ENCODE measurements around the gene USHBP1. TPM values are rescaled to one million over a fixed set of nuclear protein-coding genes. Genes with fewer than 3 reads are reported as not detected.
"Not testable (repeated sequence)": the region's sequence is repeated elsewhere in the genome, so short reads cannot be mapped to it uniquely, and the experiment has no call there.

The USHBP1 gene
- total and polyA plus RNA-seq, 2 experiments from 2014 or later, result 4.0 to 5.6 TPM

- Mint-ChIP-seq H3K27ac (no peak overlapping the region), H3K36me3 (ENCODE audit: low read depth) (peaks cover 31% of the 10 kb centered on the region), H3K4me3 (no peak overlapping the region), H3K27me3 (ENCODE audit: insufficient read depth, low read depth, poor library complexity) (peaks cover 14% of the 10 kb centered on the region), H3K9me3 (peaks cover 10% of the 10 kb centered on the region; the same call in 2 of the 3 replicates), H3K4me1 (peaks cover 6% of the 10 kb centered on the region; the same call in 2 of the 3 replicates)
- H2AFZ ChIP-seq, result no peak overlapping the region
- no peaks in the 10 kb centered on the region; the same call in 1 of the 2 replicates for H4K20me1 ChIP-seq (replicated peaks; ENCODE audit: insufficient read depth)
- no peaks in the 10 kb centered on the region for H3K9me2 ChIP-seq (ENCODE audit: insufficient read depth)
- H3K27me3 ChIP-seq (ENCODE audit: insufficient read depth), result no peaks in the 10 kb centered on the region
- no peak for DNase-seq (ENCODE audit: low spot score)
- peak in 1 of 2 experiments; percentile 28; a peak in 1 of 4 replicates for TF ChIP-seq CTCF (conservative IDR thresholded peaks at IDR 0.05; ENCODE audit: low read depth in 2 of 2)
- TF ChIP-seq POLR2AphosphoS5 (IDR thresholded peaks at IDR 0.05; ENCODE audit: low read depth), result no peak
- peaks cover 11% of the 10 kb centered on the region for H3K4me1 ChIP-seq (ENCODE audit: insufficient read depth)
- H3K4me3 ChIP-seq, result no peak overlapping the region
- no peaks in the 10 kb centered on the region; the same call in 1 of the 2 replicates for H3K36me3 ChIP-seq (ENCODE audit: insufficient read depth)
- peaks cover 15% of the 10 kb centered on the region for H3K79me2 ChIP-seq (replicated peaks; ENCODE audit: insufficient read depth)
- H3F3A ChIP-seq (replicated peaks; ENCODE audit: low read depth), result peaks cover 12% of the 10 kb centered on the region; the same call in 1 of the 2 replicates
- H3K4me2 ChIP-seq, result no peak overlapping the region
- ATAC-seq, result no peak
- peak overlapping the region; percentile 69; the same call in 1 of the 2 replicates for H3K27ac ChIP-seq (ENCODE audit: low read depth)
Observed at GRCh38 chr19:17296273-17296672, 31.7 kb upstream of the USHBP1 start.

GRCh38 chr19:17295551-17295950 lies 31.0 kb upstream of the USHBP1 start:
- Mint-ChIP-seq H3K9me3 (peaks cover 10% of the 10 kb centered on the region; the same call in 2 of the 3 replicates), H3K36me3 (ENCODE audit: low read depth) (peaks cover 31% of the 10 kb centered on the region), H3K27me3 (ENCODE audit: insufficient read depth, low read depth, poor library complexity) (peaks cover 14% of the 10 kb centered on the region)
- H3K27ac Mint-ChIP-seq; H2AFZ ChIP-seq; H3K4me1 Mint-ChIP-seq; H3K4me2 ChIP-seq; H4K20me1 ChIP-seq (replicated peaks; ENCODE audit: insufficient read depth); H3K9me2 ChIP-seq (ENCODE audit: insufficient read depth); H3K4me3 ChIP-seq; DNase-seq (ENCODE audit: low spot score); H3K4me3 Mint-ChIP-seq; H3K27me3 ChIP-seq (ENCODE audit: insufficient read depth); H3K36me3 ChIP-seq (ENCODE audit: insufficient read depth); ATAC-seq: not testable (repeated sequence)
- Histone ChIP-seq H3F3A (replicated peaks; ENCODE audit: low read depth) (peaks cover 12% of the 10 kb centered on the region), H3K4me1 (ENCODE audit: insufficient read depth) (peaks cover 11% of the 10 kb centered on the region), H3K27ac (ENCODE audit: low read depth) (peak overlapping the region; percentile 69; the same call in 1 of the 2 replicates), H3K79me2 (replicated peaks; ENCODE audit: insufficient read depth) (peaks cover 15% of the 10 kb centered on the region)

GRCh38 chr19:17294051-17294891 lies 29.7 kb upstream of the USHBP1 start:
- Histone ChIP-seq H2AFZ (no peak overlapping the region), H3K4me3 (peak overlapping the region; percentile 61), H3K27me3 (ENCODE audit: insufficient read depth) (no peaks in the 10 kb centered on the region), H3K9me2 (ENCODE audit: insufficient read depth) (no peaks in the 10 kb centered on the region), H3F3A (replicated peaks; ENCODE audit: low read depth) (peaks cover 18% of the 10 kb centered on the region), H3K36me3 (ENCODE audit: insufficient read depth) (no peaks in the 10 kb centered on the region; the same call in 1 of the 2 replicates), H3K79me2 (replicated peaks; ENCODE audit: insufficient read depth) (peaks cover 15% of the 10 kb centered on the region), H3K4me2 (peak overlapping the region; percentile 83; the same call in 1 of the 2 replicates), H3K27ac (ENCODE audit: low read depth) (peak overlapping the region; percentile 84; the same call in 1 of the 2 replicates), H3K4me1 (ENCODE audit: insufficient read depth) (peaks cover 11% of the 10 kb centered on the region), H4K20me1 (replicated peaks; ENCODE audit: insufficient read depth) (no peaks in the 10 kb centered on the region; the same call in 1 of the 2 replicates)
- no peak for TF ChIP-seq STAT1 (IDR thresholded peaks at IDR 0.05; ENCODE audit: unreplicated experiment)
- TF ChIP-seq POLR2AphosphoS5 (IDR thresholded peaks at IDR 0.05; ENCODE audit: low read depth), result 0 out of 2 replicates have a peak, but pooled peaks have one; percentile 20
- DNase-seq (ENCODE audit: low spot score), result peak; percentile 82
- H3K4me3 Mint-ChIP-seq, result peak overlapping the region; percentile 82
- ATAC-seq, result peak; percentile 23
- peak overlapping the region; percentile 80 for H3K27ac Mint-ChIP-seq
- peaks cover 31% of the 10 kb centered on the region for H3K36me3 Mint-ChIP-seq (ENCODE audit: low read depth)
- peaks cover 6% of the 10 kb centered on the region for H3K4me1 Mint-ChIP-seq
- peaks cover 10% of the 10 kb centered on the region; the same call in 2 of the 3 replicates for H3K9me3 Mint-ChIP-seq
- peaks cover 20% of the 10 kb centered on the region for H3K27me3 Mint-ChIP-seq (ENCODE audit: insufficient read depth, low read depth, poor library complexity)

Measured in GM23338 (cell line).